ENCODE results near the gene STXBP6.

DNA sequence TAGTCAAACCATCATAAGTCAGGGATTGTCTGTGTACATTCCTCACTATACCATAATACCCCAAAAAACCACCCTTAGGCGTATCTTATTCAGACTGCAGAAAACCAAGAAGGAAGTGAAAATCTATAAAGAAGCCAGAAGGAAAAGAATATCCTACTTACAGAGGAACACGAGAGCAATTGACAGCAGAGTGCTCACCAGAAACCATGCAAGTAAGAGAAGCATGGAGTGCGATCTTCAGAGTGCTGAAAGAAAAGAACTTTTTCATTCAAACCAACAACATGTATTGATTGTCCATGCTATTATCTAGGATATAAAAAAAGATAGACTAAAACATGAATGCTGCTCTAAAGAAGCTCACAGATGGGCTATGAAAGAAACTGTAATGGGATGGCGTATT is 50.8 kb downstream of the STXBP6 start:
- TF ChIP-seq, protein P1, sequence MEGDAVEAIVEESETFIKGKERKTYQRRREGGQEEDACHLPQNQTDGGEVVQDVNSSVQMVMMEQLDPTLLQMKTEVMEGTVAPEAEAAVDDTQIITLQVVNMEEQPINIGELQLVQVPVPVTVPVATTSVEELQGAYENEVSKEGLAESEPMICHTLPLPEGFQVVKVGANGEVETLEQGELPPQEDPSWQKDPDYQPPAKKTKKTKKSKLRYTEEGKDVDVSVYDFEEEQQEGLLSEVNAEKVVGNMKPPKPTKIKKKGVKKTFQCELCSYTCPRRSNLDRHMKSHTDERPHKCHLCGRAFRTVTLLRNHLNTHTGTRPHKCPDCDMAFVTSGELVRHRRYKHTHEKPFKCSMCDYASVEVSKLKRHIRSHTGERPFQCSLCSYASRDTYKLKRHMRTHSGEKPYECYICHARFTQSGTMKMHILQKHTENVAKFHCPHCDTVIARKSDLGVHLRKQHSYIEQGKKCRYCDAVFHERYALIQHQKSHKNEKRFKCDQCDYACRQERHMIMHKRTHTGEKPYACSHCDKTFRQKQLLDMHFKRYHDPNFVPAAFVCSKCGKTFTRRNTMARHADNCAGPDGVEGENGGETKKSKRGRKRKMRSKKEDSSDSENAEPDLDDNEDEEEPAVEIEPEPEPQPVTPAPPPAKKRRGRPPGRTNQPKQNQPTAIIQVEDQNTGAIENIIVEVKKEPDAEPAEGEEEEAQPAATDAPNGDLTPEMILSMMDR (IDR thresholded peaks at IDR 0.05), result no peak
- no peak for TF ChIP-seq EZH2phosphoT487 (IDR thresholded peaks at IDR 0.05)

All from neural progenitor cell (in vitro differentiated cells).